HepG2 (cell line): Measurements from ENCODE around the gene RIPOR1. TPM values are rescaled to one million over a fixed set of nuclear protein-coding genes. Genes with fewer than 3 reads are reported as not detected.

Experiments
- ARHGAP35 ChIP-seq: sonication (generic); formaldehyde crosslinking; IDR thresholded peaks from 2 replicates; pipeline ENCODE4 v1.9.0; 2022; ENCODE audit warnings: mild to moderate bottlenecking, inconsistent platforms, moderate library complexity, missing genetic modification reagents, borderline replicate concordance
- ESRRA ChIP-seq: sonication (generic); formaldehyde crosslinking; IDR thresholded peaks from 2 replicates; pipeline ENCODE4 v1.5.1; 2020; ENCODE audit warnings: mild to moderate bottlenecking, low read depth, missing genetic modification reagents
- HMGXB3 ChIP-seq: sonication (generic); formaldehyde crosslinking; IDR thresholded peaks from 2 replicates; pipeline ENCODE4 v1.4.0; 2020; ENCODE audit warnings: missing genetic modification reagents, borderline replicate concordance
- NFIC ChIP-seq: IDR thresholded peaks from 2 replicates; pipeline ENCODE4 v1.6.1; 2012; ENCODE audit warnings: mild to moderate bottlenecking, low read length, inconsistent platforms
- NFYB ChIP-seq: sonication (generic); formaldehyde crosslinking; IDR thresholded peaks from 2 replicates; pipeline ENCODE4 v1.4.0; 2020; ENCODE audit warnings: missing genetic modification reagents
- PAX8 ChIP-seq: sonication (generic); formaldehyde crosslinking; IDR thresholded peaks from 2 replicates; pipeline ENCODE4 v1.8.0; 2022; ENCODE audit warnings: mild to moderate bottlenecking, missing genetic modification reagents, borderline replicate concordance
- POLR2AphosphoS2 ChIP-seq: IDR thresholded peaks from 2 replicates; pipeline ENCODE4 v1.6.1; 2011; ENCODE audit warnings: low read depth, low read length, improper control_type of control experiment
- REPIN1 ChIP-seq: sonication (generic); formaldehyde crosslinking; IDR thresholded peaks from 2 replicates; pipeline ENCODE4 v1.8.0; 2022; ENCODE audit warnings: missing genetic modification reagents, low read depth, mild to moderate bottlenecking, borderline replicate concordance
- TCF7 ChIP-seq: sonication (generic); IDR thresholded peaks from 2 replicates; pipeline ENCODE4 v1.6.1; 2016; ENCODE audit warnings: antibody characterized with exemption, low read depth
- TRAFD1 ChIP-seq: sonication (generic); formaldehyde crosslinking; IDR thresholded peaks from 2 replicates; pipeline ENCODE4 v1.5.1; 2020; ENCODE audit warnings: missing genetic modification reagents, mild to moderate bottlenecking, borderline replicate concordance
- ZBTB37 ChIP-seq: sonication (generic); formaldehyde crosslinking; IDR thresholded peaks from 2 replicates; pipeline ENCODE4 v1.4.0; 2020; ENCODE audit warnings: mild to moderate bottlenecking, missing genetic modification reagents
- ZMYM4 ChIP-seq: sonication (generic); formaldehyde crosslinking; IDR thresholded peaks from 2 replicates; pipeline ENCODE4 v1.8.1; 2023; ENCODE audit warnings: mild to moderate bottlenecking, missing genetic modification reagents
- ZNF12 ChIP-seq: sonication (generic); formaldehyde crosslinking; IDR thresholded peaks from 2 replicates; pipeline ENCODE4 v1.5.0; 2020; ENCODE audit warnings: missing genetic modification reagents
- ZNF136 ChIP-seq: sonication (generic); formaldehyde crosslinking; IDR thresholded peaks from 2 replicates; pipeline ENCODE4 v1.8.1; 2022; ENCODE audit warnings: low read depth, mild to moderate bottlenecking, moderate library complexity, missing genetic modification reagents
- ZNF160 ChIP-seq: sonication (generic); formaldehyde crosslinking; IDR thresholded peaks from 2 replicates; pipeline ENCODE4 v1.8.0; 2022; ENCODE audit warnings: mild to moderate bottlenecking, inconsistent platforms, missing genetic modification reagents
- ZNF335 ChIP-seq: sonication (generic); formaldehyde crosslinking; IDR thresholded peaks from 2 replicates; pipeline ENCODE4 v1.4.0; 2020; ENCODE audit warnings: missing genetic modification reagents
- ZNF574 ChIP-seq: sonication (generic); formaldehyde crosslinking; IDR thresholded peaks from 2 replicates; pipeline ENCODE4 v1.4.0; 2020; ENCODE audit warnings: missing genetic modification reagents
- ZNF788 ChIP-seq: sonication (generic); formaldehyde crosslinking; IDR thresholded peaks from 2 replicates; pipeline ENCODE4 v1.5.0; 2020; ENCODE audit warnings: mild to moderate bottlenecking, missing genetic modification reagents, borderline replicate concordance
- ZNF839 ChIP-seq: sonication (generic); formaldehyde crosslinking; IDR thresholded peaks from 2 replicates; pipeline ENCODE4 v1.4.0; 2020; ENCODE audit warnings: missing genetic modification reagents, mild to moderate bottlenecking, borderline replicate concordance
- polyA plus RNA-seq, 8 experiments: library from polyadenylated mRNA; depleted of rRNA in 3 of 8; stranded (reverse) in 7 of 8; unstranded in 1 of 8; fragments of >200 nt; fragmentation: Illumina TruSeq in 4 of 8; extraction: Trizol in 4 of 8; gene quantifications; 2 replicates each; pipeline versions ENCODE4 v1.2.1 to v1.2.3, GENCODE V29; 2011 to 2016; ENCODE audit warnings: low read depth in 4 of 8, missing spikeins in 1 of 8, mixed read lengths in 1 of 8; ENCODE audit not compliant: insufficient read depth in 1 of 8
- total RNA-seq, 5 experiments: library from RNA; depleted of rRNA; stranded (reverse); fragments of >200 nt; fragmentation: Illumina TruSeq; extraction: Trizol; gene quantifications; 2 replicates each; pipeline ENCODE4 v1.2.3, GENCODE V29; 2016; ENCODE audit warnings: low read depth in 1 of 5

The RIPOR1 gene
- total and polyA plus RNA-seq, 2 of the 13 experiments (the other 11 are each of a cell fraction or from before 2014, with no cell fraction given): 4.6 to 8.1 TPM

- TF ChIP-seq ZNF574 (CRISPR knock-in tag): peak; percentile 23; the same call in 1 of the 2 replicates
- TF ChIP-seq ZNF136 (CRISPR knock-in tag): no peak
- TF ChIP-seq ZMYM4 (CRISPR knock-in tag): no peak
- TF ChIP-seq ARHGAP35: no peak
- no peak for TF ChIP-seq HMGXB3 (CRISPR knock-in tag)
- no peak for TF ChIP-seq ZNF160 (CRISPR knock-in tag)
- TF ChIP-seq TRAFD1 (CRISPR knock-in tag): no peak
- no peak for TF ChIP-seq NFIC
- TF ChIP-seq ESRRA (CRISPR knock-in tag): peak; percentile 33; the same call in 1 of the 2 replicates
- TF ChIP-seq PAX8 (CRISPR knock-in tag): no peak
- no peak for TF ChIP-seq ZBTB37 (CRISPR knock-in tag)
- no peak for TF ChIP-seq NFYB
- TF ChIP-seq TCF7: no peak
- TF ChIP-seq ZNF839 (CRISPR knock-in tag): no peak
- no peak for TF ChIP-seq REPIN1 (CRISPR knock-in tag)
- TF ChIP-seq ZNF788 (CRISPR knock-in tag): peak; percentile 79; the same call in 1 of the 2 replicates
- no peak for TF ChIP-seq ZNF335
- TF ChIP-seq POLR2AphosphoS2: no peak
- TF ChIP-seq ZNF12 (CRISPR knock-in tag): no peak
These were observed at the start of gene RIPOR1 (continued) for GRCh38 chr16:67528222-67528869.
